Activated naive CD4-positive, alpha-beta T cell (primary cell): ENCODE measurements around the gene ZNF670.

Experiments used
- DNase-seq, 4 experiments: peaks; one replicate each; lab custom pipeline; 2025; lab: John Stamatoyannopoulos, UW

Gene ZNF670

GRCh38 chr1:247103859-247104591, 25.4 kb upstream of the ZNF670 start, which contains the start of gene ZNF669:
ZNF669 (minus strand) TSS chr1:247104356; CDS start chr1:247104199, 157 bp downstream.
- DNase-seq, result peak; percentile 67 to 87 (median 82)

GRCh38 chr1:247102381-247102780, 23.8 kb upstream of the ZNF670 start:
- DNase-seq, result no peak

GRCh38 chr1:247100676-247101279, 22.2 kb upstream of the ZNF670 start:
- no peak for DNase-seq

- DNase-seq, result no peak
These were observed 18.3 kb upstream of the ZNF670 start for GRCh38 chr1:247096958-247097357.

DNA sequence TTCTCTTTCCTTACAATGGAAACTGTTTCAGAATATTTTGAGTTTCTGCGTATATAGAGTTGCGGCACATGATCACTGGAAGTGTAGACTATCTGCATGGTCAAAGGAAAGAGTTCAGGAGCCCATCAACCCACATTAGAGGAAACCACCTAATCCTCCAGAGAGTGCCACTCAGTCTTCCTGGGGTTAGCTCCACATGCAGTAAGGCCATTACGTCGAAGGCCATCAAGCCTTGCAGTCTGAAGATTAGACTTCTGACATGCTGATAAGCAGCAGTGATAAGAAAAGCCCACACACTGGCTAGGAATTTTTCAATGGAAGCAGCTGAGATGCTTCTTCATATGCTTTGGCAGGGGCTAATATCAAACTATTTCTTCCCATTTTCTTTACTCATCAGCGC, 17.9 kb upstream of the ZNF670 start:
- no peak for DNase-seq

- no peak for DNase-seq
These were observed 17.5 kb upstream of the ZNF670 start for GRCh38 chr1:247096112-247096511.

DNA sequence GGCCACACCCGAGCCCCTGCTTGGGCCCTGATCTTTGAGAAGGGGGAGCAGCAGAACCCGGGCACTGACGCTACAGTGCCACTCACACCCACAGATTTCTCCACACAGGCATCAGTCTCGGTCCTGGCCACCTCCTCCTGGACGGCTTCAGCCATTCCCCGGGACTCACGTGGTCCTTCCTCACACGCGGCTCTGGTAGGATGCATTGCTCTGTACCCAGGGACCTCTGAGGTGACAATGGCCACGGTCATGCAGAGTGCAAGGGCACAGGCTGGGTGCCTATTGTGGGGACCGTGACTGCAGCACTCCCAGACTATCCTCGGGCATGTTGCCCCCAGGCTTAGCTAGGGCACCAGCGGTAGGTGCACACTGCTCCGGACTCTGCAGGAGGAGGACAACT, 11.8 kb upstream of the ZNF670 start:
- no peak for DNase-seq

- no peak for DNase-seq
These were observed 11.2 kb upstream of the ZNF670 start for GRCh38 chr1:247089616-247090375.

GRCh38 chr1:247088967-247089366, 10.4 kb upstream of the ZNF670 start:
- no peak for DNase-seq

DNA sequence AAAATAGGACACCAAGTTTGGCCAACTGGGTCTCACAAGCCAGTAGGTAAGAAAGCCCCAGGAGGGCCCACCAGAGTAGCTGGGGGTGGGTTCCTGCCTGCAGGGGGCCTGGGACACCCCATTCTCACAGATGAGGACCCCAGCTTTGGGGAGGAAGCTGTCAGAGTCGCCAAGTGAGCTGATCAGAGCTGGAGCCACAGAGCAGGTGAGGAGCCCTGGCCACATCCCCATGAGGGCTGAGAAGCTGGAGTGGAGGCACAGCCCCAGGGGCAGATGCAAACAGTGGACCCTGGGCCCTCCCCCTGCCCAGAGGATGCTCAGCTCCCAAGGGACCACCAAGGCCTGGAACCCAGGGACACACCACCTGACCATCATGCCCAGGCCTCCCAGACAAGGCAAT, 8.6 kb upstream of the ZNF670 start:
- DNase-seq, result no peak

DNA sequence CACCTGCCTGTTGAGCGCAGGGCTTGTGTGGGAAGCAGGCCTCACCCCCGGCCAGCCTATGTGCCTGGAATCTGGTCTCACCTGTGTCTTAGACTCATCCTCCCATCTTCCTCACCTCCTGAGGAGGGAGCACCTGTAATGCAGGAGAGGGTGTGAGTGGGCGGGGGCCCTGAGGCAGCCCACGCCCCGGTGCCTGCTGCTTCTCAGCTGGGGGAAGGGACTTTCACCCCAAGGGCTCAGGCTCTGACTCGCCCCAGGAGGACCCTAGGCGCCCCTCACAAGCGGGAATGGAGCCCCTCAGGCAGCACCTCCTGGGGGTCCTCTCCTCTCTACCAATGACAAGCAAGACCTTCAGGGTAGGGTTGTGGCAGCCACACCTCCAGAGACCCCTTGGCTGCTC, 6.7 kb upstream of the ZNF670 start:
- DNase-seq, result no peak

DNA sequence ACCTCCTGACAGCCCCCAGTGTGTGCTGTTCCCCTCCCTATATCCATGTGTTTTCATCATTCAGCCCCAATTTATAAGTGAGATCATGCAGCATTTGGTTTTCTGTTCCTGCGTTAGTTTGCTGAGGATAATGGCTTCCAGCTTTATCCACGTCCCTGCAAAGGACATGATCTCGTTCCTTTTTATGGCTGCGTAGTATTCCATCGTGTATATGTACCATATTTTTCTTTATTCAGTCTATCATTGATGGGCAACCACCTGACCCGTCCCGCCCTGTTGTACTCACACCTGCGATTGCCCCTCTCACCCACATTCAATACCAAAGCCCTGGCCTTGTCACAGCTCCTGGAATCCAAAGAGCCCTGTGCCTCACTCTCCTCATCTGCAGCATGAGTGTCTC, 6.2 kb upstream of the ZNF670 start:
- DNase-seq, result no peak

DNA sequence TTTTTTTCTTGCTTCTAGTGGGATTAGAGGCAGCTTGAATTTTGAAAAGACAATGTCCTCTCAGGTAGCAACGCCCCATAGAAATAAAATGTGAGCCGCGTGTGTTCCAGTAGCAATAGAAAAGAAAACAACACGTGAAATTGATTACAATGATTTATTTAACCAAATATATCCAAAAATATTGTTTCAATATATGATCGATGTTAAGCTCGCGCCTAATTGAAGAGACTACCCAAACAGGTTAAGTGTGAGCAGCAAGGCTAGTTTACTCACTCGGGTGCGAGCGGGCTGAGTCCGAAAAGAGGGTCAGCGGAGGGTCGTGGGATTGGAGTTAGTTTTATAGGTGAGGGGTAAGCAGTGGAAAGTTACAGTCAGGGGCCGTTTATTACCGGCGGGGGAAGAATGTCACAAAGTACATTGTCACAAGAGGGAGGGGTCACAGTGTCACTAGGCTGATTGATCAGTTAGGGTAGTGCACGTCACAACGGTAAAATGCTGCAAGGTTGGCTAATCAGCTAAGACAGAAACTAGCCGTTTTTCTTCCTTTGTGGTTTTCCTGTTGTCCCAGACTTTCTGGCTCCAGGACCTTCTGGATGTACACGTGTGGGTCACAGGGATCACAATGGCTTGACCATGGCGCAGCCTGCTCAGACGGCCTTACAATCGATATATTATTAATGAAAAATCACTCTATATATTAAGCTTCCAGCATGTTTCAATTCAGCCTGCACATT, 697 bp upstream of the ZNF670 start:
- no peak for DNase-seq

- no peak for DNase-seq
These were observed 744 bp downstream of the ZNF670 start for GRCh38 chr1:247077876-247078257.

DNA sequence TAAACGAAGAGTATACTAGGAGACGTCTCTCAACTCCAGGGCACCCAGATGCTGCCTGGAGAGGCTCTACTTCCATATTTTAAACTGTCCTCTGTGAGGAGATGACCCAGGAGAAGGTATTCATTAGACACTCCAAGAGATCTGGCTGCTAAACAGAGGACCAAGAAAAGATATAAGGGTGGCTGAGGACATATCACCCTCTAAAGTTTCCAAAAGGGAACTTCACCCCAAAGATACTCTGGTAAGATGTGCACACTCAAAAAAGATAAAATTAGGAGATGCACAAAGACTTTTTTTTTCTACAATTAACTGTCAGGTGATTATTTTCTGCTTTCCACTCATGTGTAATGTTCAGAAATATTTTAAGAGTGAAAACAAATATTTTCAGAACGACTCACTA, 1.4 kb downstream of the ZNF670 start:
- no peak for DNase-seq

- DNase-seq, result no peak
These were observed 8.0 kb downstream of the ZNF670 start for GRCh38 chr1:247070645-247071044.

DNA sequence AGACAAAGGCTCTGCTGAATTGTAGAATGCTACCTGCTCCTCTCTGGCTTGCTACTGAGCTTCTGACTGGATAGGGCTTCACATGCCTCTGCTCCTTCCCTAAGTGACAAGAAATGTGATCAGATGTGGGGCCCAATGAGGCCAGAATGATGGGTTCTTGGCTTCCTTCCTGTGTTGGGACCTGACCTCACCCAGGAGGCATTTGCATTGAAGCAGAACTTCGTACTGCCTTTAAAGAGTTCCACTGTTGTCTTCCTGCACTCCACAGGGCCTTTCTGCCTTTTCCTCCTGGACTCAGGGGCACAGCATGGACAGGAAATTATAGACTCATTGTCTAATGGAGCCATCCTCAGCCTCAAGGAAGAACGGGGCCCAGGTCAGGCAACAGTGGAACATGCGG, 14.3 kb downstream of the ZNF670 start:
- DNase-seq, result no peak

- DNase-seq, result no peak
These were observed 17.8 kb downstream of the ZNF670 start for GRCh38 chr1:247060771-247061170.

DNA sequence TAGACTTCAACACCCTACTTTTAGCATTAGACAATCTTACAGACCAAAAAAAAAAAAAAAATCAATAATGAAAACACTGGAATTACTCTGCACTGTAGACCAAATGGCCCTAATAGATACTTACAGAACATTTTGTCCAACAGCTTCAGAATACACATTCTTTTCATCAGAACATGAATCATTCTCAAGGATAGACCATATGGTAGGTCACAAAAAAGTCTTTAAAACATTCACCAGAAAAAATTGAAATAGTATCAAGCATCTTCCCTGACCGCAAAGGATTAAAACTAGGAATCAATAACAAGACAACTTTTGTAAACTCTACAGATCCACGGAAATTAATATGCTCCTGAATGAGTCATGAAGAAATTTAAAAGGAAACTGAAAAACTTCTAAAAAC, 22.5 kb downstream of the ZNF670 start:
- no peak for DNase-seq

DNA sequence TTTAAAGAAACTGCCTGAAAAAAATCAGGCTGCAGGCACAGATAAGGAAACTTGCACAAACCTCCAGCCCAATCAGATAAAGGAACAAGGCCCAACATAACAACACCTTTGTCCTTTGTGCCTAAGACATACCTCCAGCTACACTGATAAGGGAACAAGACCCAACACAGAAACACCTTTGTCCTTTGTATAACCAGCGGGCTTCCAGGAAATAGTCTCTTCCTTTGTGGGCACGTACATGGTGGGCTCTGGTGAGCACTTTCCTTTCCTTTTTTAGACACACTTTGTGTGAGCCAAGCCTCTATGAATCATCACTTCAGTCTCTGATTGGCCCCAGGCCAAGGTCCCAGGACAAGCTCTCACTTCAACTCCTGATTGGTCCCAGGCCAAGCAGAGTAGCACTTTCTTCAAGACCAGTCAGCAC, 23.6 kb downstream of the ZNF670 start:
- DNase-seq, result no peak

GRCh38 chr1:247047702-247048101, 30.9 kb downstream of the ZNF670 start:
- DNase-seq, result no peak

DNA sequence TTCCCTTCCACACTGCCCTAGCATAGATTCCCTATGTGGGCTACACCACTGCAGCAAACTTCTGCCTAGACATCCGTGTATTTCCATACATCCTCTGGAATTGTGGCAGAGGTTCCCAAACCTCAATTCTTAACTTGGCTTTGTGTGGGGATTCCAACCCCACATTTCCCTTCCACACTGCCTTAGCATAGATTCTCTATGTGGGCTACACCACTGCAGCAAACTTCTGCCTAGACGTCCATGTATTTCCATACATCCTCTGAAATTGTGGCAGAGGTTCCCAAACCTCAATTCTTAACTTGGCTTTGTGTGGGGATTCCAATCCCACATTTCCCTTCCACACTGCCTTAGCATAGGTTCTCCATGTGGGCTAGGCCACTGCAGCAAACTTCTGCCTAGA, 31.4 kb downstream of the ZNF670 start:
- DNase-seq, result no peak
